ENCODE measurements around the gene IQGAP2.

IQGAP2 gene

DNA sequence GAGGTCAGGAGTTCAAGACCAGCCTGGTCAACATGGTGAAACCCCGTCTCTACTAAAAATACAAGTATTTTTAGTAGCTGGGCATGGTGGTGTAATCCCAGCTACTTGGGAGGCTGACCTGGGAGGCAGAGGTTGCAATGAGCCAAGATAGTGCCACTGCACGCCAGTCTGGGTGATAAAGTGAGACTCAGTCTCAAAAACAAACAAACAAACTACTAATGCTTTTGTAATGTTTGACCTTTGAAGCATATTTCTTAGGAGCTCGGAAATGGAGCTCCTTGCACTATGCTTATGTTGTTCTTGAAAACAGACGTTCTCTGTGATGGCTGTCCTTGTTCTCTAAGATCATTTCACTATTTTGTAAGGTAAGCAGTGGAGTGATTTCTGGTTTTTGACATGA lies 214.1 kb downstream of the IQGAP2 start:
- TF ChIP-seq, protein P1, sequence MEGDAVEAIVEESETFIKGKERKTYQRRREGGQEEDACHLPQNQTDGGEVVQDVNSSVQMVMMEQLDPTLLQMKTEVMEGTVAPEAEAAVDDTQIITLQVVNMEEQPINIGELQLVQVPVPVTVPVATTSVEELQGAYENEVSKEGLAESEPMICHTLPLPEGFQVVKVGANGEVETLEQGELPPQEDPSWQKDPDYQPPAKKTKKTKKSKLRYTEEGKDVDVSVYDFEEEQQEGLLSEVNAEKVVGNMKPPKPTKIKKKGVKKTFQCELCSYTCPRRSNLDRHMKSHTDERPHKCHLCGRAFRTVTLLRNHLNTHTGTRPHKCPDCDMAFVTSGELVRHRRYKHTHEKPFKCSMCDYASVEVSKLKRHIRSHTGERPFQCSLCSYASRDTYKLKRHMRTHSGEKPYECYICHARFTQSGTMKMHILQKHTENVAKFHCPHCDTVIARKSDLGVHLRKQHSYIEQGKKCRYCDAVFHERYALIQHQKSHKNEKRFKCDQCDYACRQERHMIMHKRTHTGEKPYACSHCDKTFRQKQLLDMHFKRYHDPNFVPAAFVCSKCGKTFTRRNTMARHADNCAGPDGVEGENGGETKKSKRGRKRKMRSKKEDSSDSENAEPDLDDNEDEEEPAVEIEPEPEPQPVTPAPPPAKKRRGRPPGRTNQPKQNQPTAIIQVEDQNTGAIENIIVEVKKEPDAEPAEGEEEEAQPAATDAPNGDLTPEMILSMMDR (IDR thresholded peaks at IDR 0.05; ENCODE audit: extremely low read depth, insufficient read depth, missing control alignments), result no peak

GRCh38 chr5:76617675-76618074 lies 214.6 kb downstream of the IQGAP2 start:
- no peak for DNase-seq (ENCODE audit: low spot score)
- TF ChIP-seq, protein P1 (IDR thresholded peaks at IDR 0.05; ENCODE audit: extremely low read depth, insufficient read depth, missing control alignments), result no peak
- in situ Hi-C loops (cut with MboI; ENCODE audit: low pct_unique_long_range_greater_than_20kb, low sequenced_read_pairs, unreplicated experiment), result no loop called here

More for the DNA sequence above, 214.1 kb downstream of the IQGAP2 start:
- in situ Hi-C loops (cut with MboI; ENCODE audit: low pct_unique_long_range_greater_than_20kb, low sequenced_read_pairs, unreplicated experiment), result no loop called here
- no peak for DNase-seq (ENCODE audit: low spot score)

- TF ChIP-seq, protein P1 (IDR thresholded peaks at IDR 0.05; ENCODE audit: extremely low read depth, insufficient read depth, missing control alignments), result no peak
- no peak for DNase-seq (ENCODE audit: low spot score)
- in situ Hi-C loops (cut with MboI; ENCODE audit: low pct_unique_long_range_greater_than_20kb, low sequenced_read_pairs, unreplicated experiment), result no loop called here
These were observed 217.1 kb downstream of the IQGAP2 start for GRCh38 chr5:76620166-76620565.

DNA sequence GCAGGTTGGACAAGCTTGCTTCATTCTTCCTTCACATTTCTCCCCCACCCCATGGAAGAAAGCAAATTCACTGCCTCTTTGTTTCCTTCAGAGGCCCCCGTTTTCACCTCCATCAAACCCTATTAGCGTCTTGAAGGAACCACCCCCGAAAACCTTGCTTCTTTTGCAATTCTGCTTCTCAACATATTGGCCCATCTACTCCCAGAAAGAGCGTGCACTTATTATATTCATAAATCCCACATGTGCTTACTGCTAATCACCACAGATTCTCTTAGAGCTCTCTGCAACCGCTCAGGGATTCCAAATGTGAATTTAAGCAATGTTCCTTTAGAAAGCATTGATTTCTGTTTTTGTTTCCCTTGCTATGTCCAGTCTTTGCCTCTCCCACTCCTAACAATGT lies 219.0 kb downstream of the IQGAP2 start:
- in situ Hi-C loops (cut with MboI; ENCODE audit: low pct_unique_long_range_greater_than_20kb, low sequenced_read_pairs, unreplicated experiment), result no loop called here
- DNase-seq (ENCODE audit: low spot score), result no peak
- TF ChIP-seq, protein P1 (IDR thresholded peaks at IDR 0.05; ENCODE audit: extremely low read depth, insufficient read depth, missing control alignments), result no peak

GRCh38 chr5:76622973-76623596 lies 220.0 kb downstream of the IQGAP2 start, which contains the start of gene F2RL2:
F2RL2 (minus strand) TSS chr5:76623403; CDS start chr5:76623230, 173 bp downstream.
- no peak for DNase-seq (ENCODE audit: low spot score)

GRCh38 chr5:76625087-76625815 lies 222.2 kb downstream of the IQGAP2 start:
- DNase-seq (ENCODE audit: low spot score), result no peak
- TF ChIP-seq, protein P1 (IDR thresholded peaks at IDR 0.05; ENCODE audit: extremely low read depth, insufficient read depth, missing control alignments), result no peak
- in situ Hi-C loops (cut with MboI; ENCODE audit: low pct_unique_long_range_greater_than_20kb, low sequenced_read_pairs, unreplicated experiment), result no loop called here

More at GRCh38 chr5:76622973-76623596, 220.0 kb downstream of the IQGAP2 start, which contains the start of gene F2RL2:
- in situ Hi-C loops (cut with MboI; ENCODE audit: low pct_unique_long_range_greater_than_20kb, low sequenced_read_pairs, unreplicated experiment), result no loop called here
- TF ChIP-seq, protein P1 (IDR thresholded peaks at IDR 0.05; ENCODE audit: extremely low read depth, insufficient read depth, missing control alignments), result no peak
